ENCODE data around the gene LTF. TPM values are rescaled to one million over a fixed set of nuclear protein-coding genes. Genes with fewer than 3 reads are reported as not detected.
A peak's percentile ranks its signal among the peaks of the same experiment; 100 is the strongest.
"Not testable (repeated sequence)": the region's sequence is repeated elsewhere in the genome, so short reads cannot be mapped to it uniquely, and the experiment has no call there.

Gene LTF
- total RNA-seq, 3 donors from 2014 or later, result 1.2 to 1.4 (median 1.2) TPM

DNA sequence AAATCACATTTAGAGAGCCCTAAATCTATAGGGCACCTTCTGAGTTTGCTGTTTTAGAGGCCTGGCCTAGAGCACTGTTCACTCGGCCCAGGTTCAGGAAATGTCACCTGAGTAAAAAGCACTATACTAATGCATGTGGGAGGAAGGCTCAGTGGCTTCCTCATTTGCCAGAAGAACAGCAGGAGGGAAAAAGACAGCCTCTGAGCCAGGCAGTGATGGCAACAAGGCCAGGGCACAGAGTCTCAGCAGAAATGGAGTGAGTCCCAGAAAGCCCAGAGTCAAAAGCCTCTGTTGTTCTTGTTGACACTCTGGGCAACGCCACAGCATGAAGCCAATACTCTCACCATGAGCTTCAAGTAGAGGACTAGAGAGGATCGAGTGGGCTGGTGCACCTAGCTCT is 25.9 kb downstream of the LTF start:
- intact Hi-C loops (cut with DNase I, micrococcal nuclease), result no loop called here
- TF ChIP-seq, protein P1, sequence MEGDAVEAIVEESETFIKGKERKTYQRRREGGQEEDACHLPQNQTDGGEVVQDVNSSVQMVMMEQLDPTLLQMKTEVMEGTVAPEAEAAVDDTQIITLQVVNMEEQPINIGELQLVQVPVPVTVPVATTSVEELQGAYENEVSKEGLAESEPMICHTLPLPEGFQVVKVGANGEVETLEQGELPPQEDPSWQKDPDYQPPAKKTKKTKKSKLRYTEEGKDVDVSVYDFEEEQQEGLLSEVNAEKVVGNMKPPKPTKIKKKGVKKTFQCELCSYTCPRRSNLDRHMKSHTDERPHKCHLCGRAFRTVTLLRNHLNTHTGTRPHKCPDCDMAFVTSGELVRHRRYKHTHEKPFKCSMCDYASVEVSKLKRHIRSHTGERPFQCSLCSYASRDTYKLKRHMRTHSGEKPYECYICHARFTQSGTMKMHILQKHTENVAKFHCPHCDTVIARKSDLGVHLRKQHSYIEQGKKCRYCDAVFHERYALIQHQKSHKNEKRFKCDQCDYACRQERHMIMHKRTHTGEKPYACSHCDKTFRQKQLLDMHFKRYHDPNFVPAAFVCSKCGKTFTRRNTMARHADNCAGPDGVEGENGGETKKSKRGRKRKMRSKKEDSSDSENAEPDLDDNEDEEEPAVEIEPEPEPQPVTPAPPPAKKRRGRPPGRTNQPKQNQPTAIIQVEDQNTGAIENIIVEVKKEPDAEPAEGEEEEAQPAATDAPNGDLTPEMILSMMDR (IDR thresholded peaks at IDR 0.05), result no peak
- H3K9me3 ChIP-seq, result no peaks in the 10 kb centered on the region
- H3K36me3 ChIP-seq (ENCODE audit: low read depth), result no peaks in the 10 kb centered on the region
- ATAC-seq, result no peak
- no peaks in the 10 kb centered on the region for H3K4me1 ChIP-seq (ENCODE audit: low read depth)
- H3K4me3 ChIP-seq, result no peak overlapping the region
- DNase-seq, result no peak

DNA sequence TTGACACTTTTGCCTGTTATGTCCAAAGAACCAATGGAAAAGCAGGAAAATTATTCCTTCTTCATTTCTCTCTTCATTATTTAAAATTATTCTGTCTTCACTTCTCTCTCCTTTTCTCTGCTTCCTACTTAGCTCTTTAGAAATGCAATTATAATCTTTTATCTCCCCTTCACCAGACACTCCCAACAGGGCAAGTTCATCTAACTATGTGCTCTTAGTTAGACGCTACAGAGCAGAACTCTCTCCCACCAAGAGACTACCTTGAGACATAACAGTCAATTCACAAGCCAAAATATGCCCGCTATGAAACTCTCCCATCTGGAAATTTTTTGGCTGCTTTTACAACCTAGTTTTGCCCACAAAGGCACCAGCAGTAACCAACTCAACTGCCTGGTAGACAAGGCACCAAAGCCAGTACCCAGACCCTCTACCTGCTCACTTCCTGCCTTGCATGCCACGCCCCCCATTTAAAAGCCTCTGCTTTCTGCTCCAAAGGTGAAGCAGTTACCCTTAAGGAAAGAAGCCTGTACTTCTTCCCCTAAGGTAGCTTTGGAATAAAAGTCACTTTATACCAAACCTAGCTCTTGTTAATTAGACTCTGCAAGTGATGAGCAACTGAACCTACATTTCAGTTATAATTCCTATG is 29.5 kb downstream of the LTF start:
- Histone ChIP-seq H3K4me3 (no peak overlapping the region), H3K9me3 (no peaks in the 10 kb centered on the region), H3K4me1 (ENCODE audit: low read depth) (no peaks in the 10 kb centered on the region), H3K36me3 (ENCODE audit: low read depth) (no peaks in the 10 kb centered on the region)
- DNase-seq (no peak), ATAC-seq (peak; percentile 42)
- TF ChIP-seq, protein P1 (IDR thresholded peaks at IDR 0.05), result no peak
- intact Hi-C loops (cut with DNase I, micrococcal nuclease), result no loop called here

DNA sequence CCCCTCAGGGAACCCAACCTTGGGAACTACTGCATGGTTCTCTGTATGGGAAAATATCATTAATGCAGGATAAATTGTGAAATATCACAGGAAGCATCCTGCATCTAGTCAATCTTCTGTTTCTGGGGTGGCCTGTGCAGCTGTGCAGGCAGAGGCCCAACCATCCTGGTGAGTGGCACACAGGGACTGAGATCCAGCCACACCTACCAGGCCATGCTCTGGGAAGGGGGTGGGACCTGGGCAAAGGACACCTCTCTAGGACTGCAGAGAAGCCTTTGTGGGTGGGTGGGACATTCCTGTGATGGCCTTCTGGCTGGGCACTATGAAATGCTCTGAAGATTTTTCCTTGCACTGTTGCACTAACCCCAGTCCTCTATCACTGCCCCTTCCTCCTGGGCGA is 30.9 kb downstream of the LTF start:
- no peaks in the 10 kb centered on the region for H3K4me1 ChIP-seq (ENCODE audit: low read depth)
- no peaks in the 10 kb centered on the region for H3K36me3 ChIP-seq (ENCODE audit: low read depth)
- H3K9me3 ChIP-seq, result no peaks in the 10 kb centered on the region
- H3K4me3 ChIP-seq, result no peak overlapping the region
- ATAC-seq (no peak), DNase-seq (no peak)
- intact Hi-C loops (cut with DNase I, micrococcal nuclease), result no loop called here
- TF ChIP-seq, protein P1 (IDR thresholded peaks at IDR 0.05), result no peak

DNA sequence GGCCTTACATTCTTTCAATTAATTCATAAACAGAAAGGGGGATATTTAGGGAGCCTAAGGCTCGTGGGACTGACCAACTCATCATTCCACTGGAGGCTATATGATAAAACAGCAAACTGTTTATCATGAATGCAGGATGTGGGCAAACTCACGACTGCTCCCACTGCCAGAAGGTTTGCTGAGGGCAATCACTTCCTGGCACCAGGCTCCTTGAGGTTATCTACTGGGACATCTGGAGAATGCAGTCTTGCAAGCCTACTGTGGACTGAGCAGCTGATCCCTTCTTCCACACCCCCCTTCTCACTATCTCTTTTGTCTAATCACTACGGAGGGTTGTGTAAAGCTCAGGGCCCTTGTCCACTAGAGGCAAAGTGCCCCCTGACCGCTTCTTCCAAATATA is 31.6 kb downstream of the LTF start:
- H3K9me3 ChIP-seq; H3K4me3 ChIP-seq; DNase-seq; intact Hi-C loops (cut with DNase I, micrococcal nuclease); ATAC-seq; H3K36me3 ChIP-seq (ENCODE audit: low read depth); H3K4me1 ChIP-seq (ENCODE audit: low read depth): not testable (repeated sequence)

DNA sequence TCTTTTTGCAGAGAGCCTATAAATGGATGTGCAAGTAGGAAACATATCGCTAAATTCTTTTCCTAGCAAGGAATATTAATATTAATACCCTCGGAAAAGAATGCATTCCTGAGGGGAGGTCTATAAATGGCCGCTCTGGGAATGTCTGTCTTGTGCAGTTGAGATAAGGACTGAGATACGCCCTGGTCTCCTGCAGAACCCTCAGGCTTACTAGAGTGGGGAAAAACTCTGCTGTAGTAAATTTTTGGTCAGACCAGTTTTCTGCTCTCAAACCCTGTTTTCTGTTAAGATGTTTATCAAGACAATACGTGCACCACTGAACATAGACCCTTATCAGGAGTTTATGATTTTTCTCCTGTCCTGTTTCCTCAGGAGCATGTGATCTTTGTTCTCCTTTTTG is 32.8 kb downstream of the LTF start:
- ATAC-seq; intact Hi-C loops (cut with DNase I, micrococcal nuclease); H3K36me3 ChIP-seq (ENCODE audit: low read depth); H3K9me3 ChIP-seq; DNase-seq; H3K4me1 ChIP-seq (ENCODE audit: low read depth); H3K4me3 ChIP-seq: not testable (repeated sequence)

DNA sequence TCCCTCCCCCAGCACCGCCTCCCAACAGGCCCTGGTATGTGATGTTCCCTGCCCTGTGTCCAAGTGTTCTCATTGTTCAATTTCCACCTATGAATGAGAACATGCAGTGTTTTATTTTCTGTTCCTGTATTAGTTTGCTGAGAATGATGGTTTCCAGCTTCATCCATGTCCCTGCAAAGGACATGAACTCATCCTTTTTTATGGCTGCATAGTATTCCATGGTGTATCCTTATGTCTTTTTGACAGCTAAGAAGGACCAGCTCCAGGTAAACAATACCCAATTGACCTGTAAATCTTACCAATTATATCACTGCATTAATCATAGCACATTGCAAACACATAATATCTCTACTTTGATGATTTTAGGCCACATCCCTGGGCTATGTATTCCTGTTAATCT is 33.8 kb downstream of the LTF start:
- H3K36me3 ChIP-seq (ENCODE audit: low read depth); H3K4me1 ChIP-seq (ENCODE audit: low read depth); H3K9me3 ChIP-seq; intact Hi-C loops (cut with DNase I, micrococcal nuclease); ATAC-seq; DNase-seq; H3K4me3 ChIP-seq: not testable (repeated sequence)

DNA sequence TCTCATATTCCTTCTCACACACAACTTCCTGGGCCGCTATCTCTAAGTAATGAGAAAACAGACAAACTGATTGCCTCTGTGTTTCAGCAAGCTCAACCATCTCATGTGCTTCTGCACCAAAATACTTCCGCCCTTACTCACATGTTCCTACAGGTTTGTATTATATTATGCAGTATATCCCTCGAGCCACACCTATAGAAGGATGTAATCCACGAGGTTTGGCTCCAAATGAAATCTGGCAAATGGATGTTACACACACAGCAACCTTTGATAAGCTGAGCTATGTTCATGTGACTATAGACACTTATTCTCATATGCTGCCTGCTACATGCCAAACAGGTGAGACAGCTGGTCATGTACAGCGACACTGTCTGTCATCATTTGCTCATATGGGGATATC is 35.0 kb downstream of the LTF start:
- DNase-seq, result peak in 1 of 3 donors; percentile 66
- peak; percentile 96 for ATAC-seq
- H3K36me3 ChIP-seq (ENCODE audit: low read depth), result no peaks in the 10 kb centered on the region
- H3K4me3 ChIP-seq, result no peak overlapping the region
- peaks cover 6% of the 10 kb centered on the region for H3K4me1 ChIP-seq (ENCODE audit: low read depth)
- no peaks in the 10 kb centered on the region for H3K9me3 ChIP-seq
- TF ChIP-seq, protein P1 (IDR thresholded peaks at IDR 0.05), result no peak
- intact Hi-C loops (cut with DNase I, micrococcal nuclease), result no loop called here

Measured in mucosa of descending colon (tissue), 3 donors.